Keratinocyte (primary cell): ENCODE measurements around the gene DGCR8. TPM values are rescaled to one million over a fixed set of nuclear protein-coding genes. Genes with fewer than 3 reads are reported as not detected.

Source experiments
- DNase-seq: peaks from one replicate; pipeline ENCODE4 v3.0.0-alpha.2; 2011; ENCODE audit warnings: low read depth, missing footprints, low spot score
- FAIRE-seq: peaks from 2 replicates; lab custom pipeline; 2011; peaks lifted over from hg19 to GRCh38; lab: Jason Lieb, UNC
- H2AFZ ChIP-seq: 2 replicates; pipeline ENCODE4 v1.6.0; 2012; ENCODE audit warnings: low read length, control low read depth, inconsistent platforms; ENCODE audit not compliant: control insufficient read depth
- H3K27ac ChIP-seq: 2 replicates; pipeline ENCODE4 v1.5.1; 2011; ENCODE audit warnings: low read length; ENCODE audit not compliant: control insufficient read depth, insufficient read depth
- H3K27me3 ChIP-seq: 3 replicates; pipeline ENCODE4 v1.6.0; 2011; ENCODE audit warnings: low read length; ENCODE audit not compliant: control insufficient read depth, insufficient read depth; ENCODE audit errors: extremely low read depth
- H3K36me3 ChIP-seq, 2 experiments: 2 replicates in 1 of 2; 3 replicates in 1 of 2; pipeline ENCODE4 v1.5.1; 2011; ENCODE audit warnings: low read length in 2 of 2, mild to moderate bottlenecking in 1 of 2; ENCODE audit not compliant: control insufficient read depth in 2 of 2, insufficient read depth in 2 of 2; ENCODE audit errors: extremely low read depth in 1 of 2
- H3K4me1 ChIP-seq: 3 replicates; pipeline ENCODE4 v1.5.1; 2011; ENCODE audit warnings: low read length; ENCODE audit not compliant: control insufficient read depth, insufficient read depth; ENCODE audit errors: extremely low read depth
- H3K4me2 ChIP-seq: 3 replicates; pipeline ENCODE4 v1.6.0; 2011; ENCODE audit warnings: low read depth, low read length; ENCODE audit not compliant: control insufficient read depth, insufficient read depth; ENCODE audit errors: extremely low read depth
- H3K4me3 ChIP-seq, 3 experiments: fragments of 200-600 bp in 1 of 3; sonication (generic) in 1 of 3; 2 replicates in 2 of 3; 3 replicates in 1 of 3; pipeline ENCODE4 v1.5.1; 2011 to 2016; ENCODE audit warnings: low read length in 3 of 3, mild to moderate bottlenecking in 3 of 3, control low read depth in 2 of 3, inconsistent platforms in 1 of 3, low read depth in 1 of 3, mixed read lengths in 1 of 3, mixed run types in 1 of 3, moderate library complexity in 1 of 3; ENCODE audit not compliant: control insufficient read depth in 2 of 3, insufficient read depth in 2 of 3; ENCODE audit errors: extremely low read depth in 1 of 3
- H3K79me2 ChIP-seq: 2 replicates; pipeline ENCODE4 v1.6.0; 2012; ENCODE audit warnings: low read length; ENCODE audit not compliant: control insufficient read depth, insufficient read depth
- H3K9ac ChIP-seq: 3 replicates; pipeline ENCODE4 v1.6.0; 2011; ENCODE audit warnings: low read length; ENCODE audit not compliant: control insufficient read depth, insufficient read depth; ENCODE audit errors: extremely low read depth
- H3K9me1 ChIP-seq: 3 replicates; pipeline ENCODE4 v1.6.0; 2011; ENCODE audit warnings: low read length; ENCODE audit not compliant: control insufficient read depth, insufficient read depth; ENCODE audit errors: extremely low read depth
- H3K9me3 ChIP-seq: 2 replicates; pipeline ENCODE4 v1.5.1; 2012; ENCODE audit warnings: low read depth, low read length; ENCODE audit not compliant: control insufficient read depth
- H4K20me1 ChIP-seq: 3 replicates; pipeline ENCODE4 v1.6.0; 2011; ENCODE audit warnings: low read length; ENCODE audit not compliant: control insufficient read depth, insufficient read depth; ENCODE audit errors: extremely low read depth
- EZH2 ChIP-seq: IDR thresholded peaks from one replicate; pipeline ENCODE4 v1.6.1; 2012; ENCODE audit warnings: inconsistent platforms, mild to moderate bottlenecking, low read length, moderate library complexity
- dilution Hi-C: fragments of 300-500 bp; cut with MboI; formaldehyde crosslinking; loops from one replicate; pipeline ENCODE4 v1.7.0; 2020; ENCODE audit warnings: low sequenced_read_pairs; ENCODE audit not compliant: extremely low pct_ligation_motif_present
- polyA plus RNA-seq, 5 experiments: library from polyadenylated mRNA; depleted of rRNA in 3 of 5; stranded (reverse) in 3 of 5; stranded (forward) in 1 of 5; unstranded in 1 of 5; fragments of >200 nt; gene quantifications; 1 replicate in 1 of 5; 2 replicates in 3 of 5; 3 replicates in 1 of 5; pipeline versions ENCODE4 v1.2.1 to v1.2.3, GENCODE V29; 2011 to 2012; ENCODE audit warnings: missing spikeins in 2 of 5, low read depth in 1 of 5, low replicate concordance in 1 of 5
- TF ChIP-seq, protein P1 (sequence below), 3 experiments: IDR thresholded peaks in 1 of 3; conservative IDR thresholded peaks in 1 of 3; optimal IDR thresholded peaks in 1 of 3; 2 replicates in 2 of 3; 3 replicates in 1 of 3; pipeline versions ENCODE3 to v1.5.1; 2011; ENCODE audit warnings: low read length in 3 of 3, mild to moderate bottlenecking in 3 of 3, moderate library complexity in 2 of 3, control low read depth in 1 of 3, inconsistent platforms in 1 of 3; ENCODE audit not compliant: insufficient read depth in 2 of 3; ENCODE audit errors: extremely low read depth in 1 of 3

Gene DGCR8
- polyA plus RNA-seq, 1 donor (not counting 4 experiments of a cell fraction or from before 2014, with no cell fraction given): 17.2 TPM

DNA sequence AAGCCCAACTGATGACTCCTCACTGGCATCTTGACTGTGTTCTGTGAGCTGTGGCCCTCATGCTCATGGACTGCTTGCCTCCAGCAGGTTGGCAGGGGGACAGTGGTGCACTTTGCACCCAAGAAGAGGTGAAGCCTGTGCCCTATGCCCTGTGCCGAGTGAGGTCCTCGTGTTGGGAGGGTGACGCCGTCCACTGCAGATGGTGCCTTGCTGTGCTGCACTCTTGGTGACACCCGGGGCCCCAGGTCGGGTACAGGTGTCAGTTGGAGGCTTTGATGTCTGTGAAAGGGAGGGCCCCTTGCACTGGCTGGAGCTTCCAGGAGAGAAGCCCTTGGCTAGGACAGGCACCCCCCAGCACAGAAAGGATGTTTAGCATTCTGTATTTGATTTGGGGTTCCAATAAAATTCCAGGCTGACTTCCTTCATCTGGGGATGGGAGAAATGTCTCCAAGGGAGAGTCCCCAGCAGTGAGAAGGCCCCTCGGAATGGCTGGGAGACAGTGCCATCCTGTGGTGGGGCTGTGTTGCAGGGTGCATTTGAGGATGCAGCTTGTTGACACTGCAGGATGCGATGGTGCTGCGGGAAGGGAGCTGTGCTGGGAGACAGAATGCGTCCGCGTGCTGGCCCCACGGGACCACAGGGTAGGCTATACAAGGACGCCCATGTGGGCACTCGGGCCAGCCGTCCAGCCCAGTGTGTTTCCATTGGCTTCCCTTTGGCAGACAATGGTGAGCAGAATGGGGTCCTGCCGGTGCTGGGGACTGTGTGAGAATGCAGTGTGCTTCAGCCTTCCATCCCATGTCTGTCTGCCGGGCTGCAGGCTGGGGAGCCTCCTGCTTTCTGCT, 49.1 kb downstream of the DGCR8 start:
- Histone ChIP-seq H3K4me1 (peaks cover 13% of the 10 kb centered on the region), H3K9me3 (no peaks in the 10 kb centered on the region), H3K27me3 (no peaks in the 10 kb centered on the region), H3K9me1 (no peaks in the 10 kb centered on the region), H3K4me3 (no peak overlapping the region), H3K27ac (no peak overlapping the region), H2AFZ (no peak overlapping the region), H4K20me1 (peaks cover 4% of the 10 kb centered on the region), H3K4me2 (no peak overlapping the region), H3K79me2 (peaks cover 20% of the 10 kb centered on the region), H3K36me3 (peaks cover 15% of the 10 kb centered on the region in 2 experiments), H3K9ac (no peak overlapping the region)
- no peak for DNase-seq
- dilution Hi-C loops: no loop called here
- no peak for TF ChIP-seq EZH2
- TF ChIP-seq, protein P1, sequence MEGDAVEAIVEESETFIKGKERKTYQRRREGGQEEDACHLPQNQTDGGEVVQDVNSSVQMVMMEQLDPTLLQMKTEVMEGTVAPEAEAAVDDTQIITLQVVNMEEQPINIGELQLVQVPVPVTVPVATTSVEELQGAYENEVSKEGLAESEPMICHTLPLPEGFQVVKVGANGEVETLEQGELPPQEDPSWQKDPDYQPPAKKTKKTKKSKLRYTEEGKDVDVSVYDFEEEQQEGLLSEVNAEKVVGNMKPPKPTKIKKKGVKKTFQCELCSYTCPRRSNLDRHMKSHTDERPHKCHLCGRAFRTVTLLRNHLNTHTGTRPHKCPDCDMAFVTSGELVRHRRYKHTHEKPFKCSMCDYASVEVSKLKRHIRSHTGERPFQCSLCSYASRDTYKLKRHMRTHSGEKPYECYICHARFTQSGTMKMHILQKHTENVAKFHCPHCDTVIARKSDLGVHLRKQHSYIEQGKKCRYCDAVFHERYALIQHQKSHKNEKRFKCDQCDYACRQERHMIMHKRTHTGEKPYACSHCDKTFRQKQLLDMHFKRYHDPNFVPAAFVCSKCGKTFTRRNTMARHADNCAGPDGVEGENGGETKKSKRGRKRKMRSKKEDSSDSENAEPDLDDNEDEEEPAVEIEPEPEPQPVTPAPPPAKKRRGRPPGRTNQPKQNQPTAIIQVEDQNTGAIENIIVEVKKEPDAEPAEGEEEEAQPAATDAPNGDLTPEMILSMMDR (optimal IDR thresholded peaks at IDR 0.05 in 1 of 3, IDR thresholded peaks at IDR 0.05 in 1 of 3, conservative IDR thresholded peaks at IDR 0.05 in 1 of 3; ENCODE audit: extremely low read depth in 1 of 3, insufficient read depth in 2 of 3, low read length in 3 of 3): peak; percentile 64 to 92 (median 73)
- FAIRE-seq: peak; percentile 17

DNA sequence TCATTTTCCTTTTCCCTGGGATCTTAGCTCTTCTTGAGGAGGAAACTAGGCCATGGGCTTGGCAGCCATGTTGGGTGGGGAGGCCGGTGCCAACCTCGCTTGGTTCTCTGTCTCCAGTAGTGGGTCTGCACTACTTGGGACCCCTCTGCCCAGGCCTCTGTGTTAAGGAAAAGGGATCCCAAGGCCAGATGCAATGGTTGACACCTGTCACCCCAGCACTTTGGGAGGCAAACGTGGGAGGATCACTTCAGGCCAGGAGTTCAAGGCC, 49.6 kb downstream of the DGCR8 start:
- dilution Hi-C loops: no loop called here
- H3K27ac ChIP-seq: no peak overlapping the region
- H3K79me2 ChIP-seq: peaks cover 24% of the 10 kb centered on the region
- no peak for FAIRE-seq
- TF ChIP-seq EZH2: no peak
- TF ChIP-seq, protein P1 (optimal IDR thresholded peaks at IDR 0.05 in 1 of 3, IDR thresholded peaks at IDR 0.05 in 1 of 3, conservative IDR thresholded peaks at IDR 0.05 in 1 of 3; ENCODE audit: extremely low read depth in 1 of 3, insufficient read depth in 2 of 3, low read length in 3 of 3): no peak
- H3K9me1 ChIP-seq: no peaks in the 10 kb centered on the region
- H3K27me3 ChIP-seq: no peaks in the 10 kb centered on the region
- H2AFZ ChIP-seq: no peak overlapping the region
- peaks cover 13% of the 10 kb centered on the region for H3K4me1 ChIP-seq
- H3K4me3 ChIP-seq: no peak overlapping the region
- H3K4me2 ChIP-seq: no peak overlapping the region
- DNase-seq: no peak
- H3K36me3 ChIP-seq: peaks cover 13 to 14% of the 10 kb centered on the region in 2 experiments
- no peak overlapping the region for H3K9ac ChIP-seq
- H4K20me1 ChIP-seq: peaks cover 9% of the 10 kb centered on the region
- H3K9me3 ChIP-seq: no peaks in the 10 kb centered on the region
